Liver (tissue), 9 donors: ENCODE data around the gene DEK. TPM values are rescaled to one million over a fixed set of nuclear protein-coding genes. Genes with fewer than 3 reads are reported as not detected.

Source experiments
- DNase-seq: peaks from one replicate; pipeline ENCODE4 v3.0.0-alpha.2; 2017; ENCODE audit warnings: low spot score
- H3K27ac ChIP-seq, 2 donors: one replicate each; pipeline ENCODE4 v1.7.0; 2013; ENCODE audit warnings: inconsistent platforms in 2 of 2, low read length in 2 of 2, control low read depth in 1 of 2, low read depth in 1 of 2, mild to moderate bottlenecking in 1 of 2
- H3K27me3 ChIP-seq, 4 donors: one replicate each; pipeline versions ENCODE4 v1.6.1 to v1.7.0; 2013; ENCODE audit warnings: low read length in 3 of 4, inconsistent platforms in 1 of 4, mild to moderate bottlenecking in 1 of 4, moderate library complexity in 1 of 4; ENCODE audit not compliant: control insufficient read depth in 4 of 4, insufficient read depth in 4 of 4
- H3K36me3 ChIP-seq, 4 donors: one replicate each; pipeline versions ENCODE4 v1.6.1 to v1.7.0; 2013; ENCODE audit warnings: low read length in 3 of 4, mild to moderate bottlenecking in 3 of 4, low read depth in 1 of 4, moderate library complexity in 1 of 4; ENCODE audit not compliant: control insufficient read depth in 4 of 4, insufficient read depth in 3 of 4
- H3K4me1 ChIP-seq, 4 donors: one replicate each; pipeline versions ENCODE4 v1.6.1 to v1.7.0; 2013; ENCODE audit warnings: low read length in 3 of 4, mild to moderate bottlenecking in 3 of 4, moderate library complexity in 1 of 4; ENCODE audit not compliant: control insufficient read depth in 4 of 4, insufficient read depth in 4 of 4
- H3K4me3 ChIP-seq, 3 donors: one replicate each; pipeline versions ENCODE4 v1.6.1 to v1.7.0; 2013; ENCODE audit warnings: low read length in 3 of 3, control low read depth in 1 of 3, low read depth in 1 of 3, mild to moderate bottlenecking in 1 of 3
- H3K9ac ChIP-seq, 2 donors: one replicate each; pipeline ENCODE4 v1.7.0; 2013; ENCODE audit warnings: low read length in 2 of 2, mild to moderate bottlenecking in 2 of 2, moderate library complexity in 2 of 2, control low read depth in 1 of 2, low read depth in 1 of 2
- H3K9me3 ChIP-seq, 4 donors: one replicate each; pipeline versions ENCODE4 v1.6.1 to v1.7.0; 2013; ENCODE audit warnings: low read length in 3 of 4; ENCODE audit not compliant: control insufficient read depth in 4 of 4
- ATF3 ChIP-seq: IDR thresholded peaks from 2 replicates; pipeline ENCODE4 v1.6.1; 2016; ENCODE audit warnings: antibody characterized with exemption
- EGR1 ChIP-seq, 2 donors: IDR thresholded peaks; 2 replicates each; pipeline ENCODE4 v1.6.1; 2016 to 2018; ENCODE audit warnings: antibody characterized with exemption in 2 of 2, low read depth in 2 of 2
- FOXA1 ChIP-seq: IDR thresholded peaks from 2 replicates; pipeline ENCODE4 v1.6.1; 2016; ENCODE audit warnings: antibody characterized with exemption
- FOXA2 ChIP-seq: IDR thresholded peaks from 2 replicates; pipeline ENCODE4 v1.6.1; 2016; ENCODE audit warnings: antibody characterized with exemption
- GABPA ChIP-seq, 2 donors: IDR thresholded peaks in 1 of 2; conservative IDR thresholded peaks in 1 of 2; 2 replicates each; pipeline ENCODE4 v1.6.1; 2016; ENCODE audit warnings: antibody characterized with exemption in 2 of 2, mild to moderate bottlenecking in 1 of 2, moderate library complexity in 1 of 2
- HNF4A ChIP-seq, 2 donors: conservative IDR thresholded peaks; 2 replicates each; pipeline ENCODE4 v1.6.1; 2016; ENCODE audit warnings: antibody characterized with exemption in 2 of 2, mild to moderate bottlenecking in 2 of 2
- HNF4G ChIP-seq: IDR thresholded peaks from 2 replicates; pipeline ENCODE4 v1.6.1; 2016; ENCODE audit warnings: antibody characterized with exemption
- JUND ChIP-seq, 2 donors: IDR thresholded peaks; 2 replicates each; pipeline ENCODE4 v1.6.1; 2016; ENCODE audit warnings: antibody characterized with exemption in 2 of 2
- MAX ChIP-seq: IDR thresholded peaks from 2 replicates; pipeline ENCODE4 v1.6.1; 2016; ENCODE audit warnings: antibody characterized with exemption
- NR2F2 ChIP-seq: IDR thresholded peaks from 2 replicates; pipeline ENCODE4 v1.6.1; 2016; ENCODE audit warnings: antibody characterized with exemption
- RAD21 ChIP-seq, 2 donors: IDR thresholded peaks; 2 replicates each; pipeline ENCODE4 v1.6.1; 2016; ENCODE audit warnings: antibody characterized with exemption in 2 of 2, mild to moderate bottlenecking in 2 of 2
- RXRA ChIP-seq, 2 donors: IDR thresholded peaks; 2 replicates each; pipeline ENCODE4 v1.6.1; 2017 to 2018; ENCODE audit warnings: antibody characterized with exemption in 2 of 2, mild to moderate bottlenecking in 1 of 2
- SP1 ChIP-seq: IDR thresholded peaks from 2 replicates; pipeline ENCODE4 v1.6.1; 2018; ENCODE audit warnings: antibody characterized with exemption, mild to moderate bottlenecking
- TAF1 ChIP-seq: conservative IDR thresholded peaks from 2 replicates; pipeline ENCODE4 v1.6.1; 2016; ENCODE audit warnings: antibody characterized with exemption, mild to moderate bottlenecking
- ZBTB33 ChIP-seq: IDR thresholded peaks from 2 replicates; pipeline ENCODE4 v1.6.1; 2016; ENCODE audit warnings: antibody characterized with exemption
- WGBS: extraction: QIAGEN DNeasy Blood & Tissue Kit; methylation state at CpG from one replicate; pipeline ENCODE4 v1.1.7; 2013; 5-methylcytosine and 5-hydroxymethylcytosine counted together
- polyA plus RNA-seq, 2 donors: library from polyadenylated mRNA; stranded (reverse) in 1 of 2; unstranded in 1 of 2; fragments of 200-250 nt in 1 of 2; fragments of >200 nt in 1 of 2; fragmentation: Nextera tagmentation in 1 of 2; extraction: Ambion mirVana in 1 of 2; gene quantifications; one replicate each; pipeline versions ENCODE4 v1.2.1 to v1.2.3, GENCODE V29; 2013 to 2015
- total RNA-seq, 2 donors: library from RNA; depleted of rRNA; stranded (reverse); fragments of >200 nt; gene quantifications; one replicate each; pipeline ENCODE4 v1.2.3, GENCODE V29; 2014
- TF ChIP-seq, protein P1 (sequence below): IDR thresholded peaks from 2 replicates; pipeline ENCODE4 v1.6.1; 2016; ENCODE audit warnings: antibody characterized with exemption, mild to moderate bottlenecking
- TF ChIP-seq, protein P2 (sequence below): fragments of 150-350 bp; IDR thresholded peaks from 2 replicates; pipeline ENCODE4 v1.5.1; 2017; ENCODE audit warnings: improper control_type of control experiment, low read depth, low read length; ENCODE audit not compliant: missing input control
- donor health status: healthy.
- donor health status: healthy.
- donor health status: healthy.
- donor health status: healthy.
- donor health status: healthy.

The DEK gene
- total and polyA plus RNA-seq, 4 donors = 19.7 to 92.6 (median 26.8) TPM

GRCh38 chr6:18237167-18237566 lies 27.2 kb downstream of the DEK start:
- H3K4me1 ChIP-seq = no peaks in the 10 kb centered on the region
- H3K9me3 ChIP-seq = no peaks in the 10 kb centered on the region
- H3K4me3 ChIP-seq = no peak overlapping the region
- no peak for TF ChIP-seq NR2F2
- no peak for TF ChIP-seq HNF4A (conservative IDR thresholded peaks at IDR 0.05)
- TF ChIP-seq SP1 = no peak
- no peak for TF ChIP-seq RXRA (IDR thresholded peaks at IDR 0.05)
- no peak for TF ChIP-seq RAD21 (IDR thresholded peaks at IDR 0.05)
- TF ChIP-seq FOXA1 = no peak
- TF ChIP-seq ZBTB33 = no peak
- TF ChIP-seq FOXA2 = no peak
- TF ChIP-seq HNF4G = no peak
- TF ChIP-seq, protein P1, sequence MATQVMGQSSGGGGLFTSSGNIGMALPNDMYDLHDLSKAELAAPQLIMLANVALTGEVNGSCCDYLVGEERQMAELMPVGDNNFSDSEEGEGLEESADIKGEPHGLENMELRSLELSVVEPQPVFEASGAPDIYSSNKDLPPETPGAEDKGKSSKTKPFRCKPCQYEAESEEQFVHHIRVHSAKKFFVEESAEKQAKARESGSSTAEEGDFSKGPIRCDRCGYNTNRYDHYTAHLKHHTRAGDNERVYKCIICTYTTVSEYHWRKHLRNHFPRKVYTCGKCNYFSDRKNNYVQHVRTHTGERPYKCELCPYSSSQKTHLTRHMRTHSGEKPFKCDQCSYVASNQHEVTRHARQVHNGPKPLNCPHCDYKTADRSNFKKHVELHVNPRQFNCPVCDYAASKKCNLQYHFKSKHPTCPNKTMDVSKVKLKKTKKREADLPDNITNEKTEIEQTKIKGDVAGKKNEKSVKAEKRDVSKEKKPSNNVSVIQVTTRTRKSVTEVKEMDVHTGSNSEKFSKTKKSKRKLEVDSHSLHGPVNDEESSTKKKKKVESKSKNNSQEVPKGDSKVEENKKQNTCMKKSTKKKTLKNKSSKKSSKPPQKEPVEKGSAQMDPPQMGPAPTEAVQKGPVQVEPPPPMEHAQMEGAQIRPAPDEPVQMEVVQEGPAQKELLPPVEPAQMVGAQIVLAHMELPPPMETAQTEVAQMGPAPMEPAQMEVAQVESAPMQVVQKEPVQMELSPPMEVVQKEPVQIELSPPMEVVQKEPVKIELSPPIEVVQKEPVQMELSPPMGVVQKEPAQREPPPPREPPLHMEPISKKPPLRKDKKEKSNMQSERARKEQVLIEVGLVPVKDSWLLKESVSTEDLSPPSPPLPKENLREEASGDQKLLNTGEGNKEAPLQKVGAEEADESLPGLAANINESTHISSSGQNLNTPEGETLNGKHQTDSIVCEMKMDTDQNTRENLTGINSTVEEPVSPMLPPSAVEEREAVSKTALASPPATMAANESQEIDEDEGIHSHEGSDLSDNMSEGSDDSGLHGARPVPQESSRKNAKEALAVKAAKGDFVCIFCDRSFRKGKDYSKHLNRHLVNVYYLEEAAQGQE = no peak
- TF ChIP-seq JUND (IDR thresholded peaks at IDR 0.05) = no peak
- TF ChIP-seq ATF3 = no peak
- TF ChIP-seq MAX = no peak
- TF ChIP-seq TAF1 = no peak
- TF ChIP-seq, protein P2, sequence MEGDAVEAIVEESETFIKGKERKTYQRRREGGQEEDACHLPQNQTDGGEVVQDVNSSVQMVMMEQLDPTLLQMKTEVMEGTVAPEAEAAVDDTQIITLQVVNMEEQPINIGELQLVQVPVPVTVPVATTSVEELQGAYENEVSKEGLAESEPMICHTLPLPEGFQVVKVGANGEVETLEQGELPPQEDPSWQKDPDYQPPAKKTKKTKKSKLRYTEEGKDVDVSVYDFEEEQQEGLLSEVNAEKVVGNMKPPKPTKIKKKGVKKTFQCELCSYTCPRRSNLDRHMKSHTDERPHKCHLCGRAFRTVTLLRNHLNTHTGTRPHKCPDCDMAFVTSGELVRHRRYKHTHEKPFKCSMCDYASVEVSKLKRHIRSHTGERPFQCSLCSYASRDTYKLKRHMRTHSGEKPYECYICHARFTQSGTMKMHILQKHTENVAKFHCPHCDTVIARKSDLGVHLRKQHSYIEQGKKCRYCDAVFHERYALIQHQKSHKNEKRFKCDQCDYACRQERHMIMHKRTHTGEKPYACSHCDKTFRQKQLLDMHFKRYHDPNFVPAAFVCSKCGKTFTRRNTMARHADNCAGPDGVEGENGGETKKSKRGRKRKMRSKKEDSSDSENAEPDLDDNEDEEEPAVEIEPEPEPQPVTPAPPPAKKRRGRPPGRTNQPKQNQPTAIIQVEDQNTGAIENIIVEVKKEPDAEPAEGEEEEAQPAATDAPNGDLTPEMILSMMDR = no peak
- no peak for TF ChIP-seq EGR1 (IDR thresholded peaks at IDR 0.05; ENCODE audit: low read depth in 2 of 2)
- no peak for TF ChIP-seq GABPA (IDR thresholded peaks at IDR 0.05 in 1 of 2, conservative IDR thresholded peaks at IDR 0.05 in 1 of 2)
- peaks cover 8 to 23% (median 15%) of the 10 kb centered on the region in 4 donors for H3K36me3 ChIP-seq
- DNase-seq = no peak
- no peak overlapping the region for H3K9ac ChIP-seq
- no peaks in the 10 kb centered on the region for H3K27me3 ChIP-seq
- no peak overlapping the region for H3K27ac ChIP-seq
- 96% methylated on average over 1 of the region's 1 CpG for WGBS

GRCh38 chr6:18235524-18235923 lies 28.8 kb downstream of the DEK start:
- Histone ChIP-seq H3K9me3 (no peaks in the 10 kb centered on the region), H3K27me3 (no peaks in the 10 kb centered on the region), H3K9ac (no peak overlapping the region), H3K36me3 (peaks cover 8 to 23% (median 15%) of the 10 kb centered on the region in 4 donors), H3K4me1 (no peaks in the 10 kb centered on the region), H3K4me3 (no peak overlapping the region), H3K27ac (no peak overlapping the region)
- TF ChIP-seq HNF4G = no peak
- TF ChIP-seq HNF4A (conservative IDR thresholded peaks at IDR 0.05) = no peak
- no peak for TF ChIP-seq RXRA (IDR thresholded peaks at IDR 0.05)
- no peak for TF ChIP-seq MAX
- no peak for TF ChIP-seq ATF3
- no peak for TF ChIP-seq TAF1
- TF ChIP-seq, protein P1 = no peak
- TF ChIP-seq SP1 = no peak
- no peak for TF ChIP-seq ZBTB33
- TF ChIP-seq GABPA (IDR thresholded peaks at IDR 0.05 in 1 of 2, conservative IDR thresholded peaks at IDR 0.05 in 1 of 2) = no peak
- 86% methylated on average over 3 of the region's 3 CpGs for WGBS
- no peak for DNase-seq
